ENCODE results near the gene PROSER3. TPM values are rescaled to one million over a fixed set of nuclear protein-coding genes. Genes with fewer than 3 reads are reported as not detected.
"Not testable (repeated sequence)": the region's sequence is repeated elsewhere in the genome, so short reads cannot be mapped to it uniquely, and the experiment has no call there.

Gene PROSER3
- total RNA-seq, 2 experiments from 2014 or later = 39.8 to 62.8 TPM

GRCh38 chr19:35756377-35757230 is 1.4 kb upstream of the PROSER3 start, which contains the start of gene HSPB6:
Gene HSPB6 (minus strand): TSS chr19:35757029. CDS start chr19:35757008, 21 bp downstream.
- Mint-ChIP-seq H3K9me3 (ENCODE audit: low read depth) (no peaks in the 10 kb centered on the region), H3K4me1 (peaks cover 29% of the 10 kb centered on the region), H3K27me3 (peaks cover 4% of the 10 kb centered on the region), H3K4me3 (peak within 1 kb of the TSS; percentile 85), H3K27ac (peak within 1 kb of the TSS; percentile 91), H3K36me3 (ENCODE audit: low read depth) (peaks cover 24% of the 10 kb centered on the region)
- DNase-seq = no peak
- no peak for ATAC-seq
- ChIA-PET POLR2A (interaction anchor here (1.0 to 1.3 kb wide), 2 partner anchors 8 to 43 kb away, joined by 3 to 5 read pairs; partner anchors contain the start of gene LIN37), CTCF (interaction anchor here (0.6 to 1.6 kb wide), 3 partner anchors 8 to 16 kb away, joined by 3 to 5 read pairs (median 3); partner anchors contain the start of genes IGFLR1 and LIN37)
- intact Hi-C loops (cut with DNase I, micrococcal nuclease) = loop anchor here in 1 of 2 experiments (1.0 kb wide), 1 partner anchor 14 kb away; the partner anchor contains the start of gene IGFLR1

GRCh38 chr19:35757231-35757748 is 686 bp upstream of the PROSER3 start:
- Mint-ChIP-seq H3K27me3 (peaks cover 4% of the 10 kb centered on the region), H3K36me3 (ENCODE audit: low read depth) (peaks cover 29% of the 10 kb centered on the region), H3K27ac (peak overlapping the region; percentile 91), H3K4me3 (peak overlapping the region; percentile 85), H3K9me3 (ENCODE audit: low read depth) (no peaks in the 10 kb centered on the region), H3K4me1 (peaks cover 29% of the 10 kb centered on the region)
- peak; percentile 70 for DNase-seq
- ChIA-PET CTCF (interaction anchor here (1.1 to 1.6 kb wide), 2 partner anchors 9 to 15 kb away, joined by 3 to 5 read pairs; partner anchors contain the start of genes IGFLR1 and LIN37), POLR2A (interaction anchor here (1.0 to 1.3 kb wide), 2 partner anchors 9 to 44 kb away, joined by 3 to 5 read pairs; partner anchors contain the start of gene LIN37)
- intact Hi-C loops (cut with DNase I, micrococcal nuclease) = loop anchor here in 1 of 2 experiments (1.0 kb wide), 1 partner anchor 15 kb away; the partner anchor contains the start of gene IGFLR1
- ATAC-seq = peak; percentile 12

- no peak for DNase-seq
- peaks cover 4% of the 10 kb centered on the region for H3K27me3 Mint-ChIP-seq
- peaks cover 28% of the 10 kb centered on the region for H3K36me3 Mint-ChIP-seq (ENCODE audit: low read depth)
- no peaks in the 10 kb centered on the region for H3K9me3 Mint-ChIP-seq (ENCODE audit: low read depth)
- ATAC-seq = no peak
- peaks cover 29% of the 10 kb centered on the region for H3K4me1 Mint-ChIP-seq
- peak overlapping the region; percentile 85 for H3K4me3 Mint-ChIP-seq
- H3K27ac Mint-ChIP-seq = no peak overlapping the region
- CTCF ChIA-PET = no interaction called here
- POLR2A ChIA-PET = no interaction called here
- intact Hi-C loops (cut with DNase I, micrococcal nuclease) = loop anchor here in 1 of 2 experiments (2.0 kb wide), 1 partner anchor 15 kb away; the partner anchor contains the start of gene ARHGAP33
These were observed 1.7 kb downstream of the PROSER3 start for GRCh38 chr19:35759697-35760096.

GRCh38 chr19:35760711-35761349 is 2.9 kb downstream of the PROSER3 start:
- intact Hi-C loops (cut with DNase I, micrococcal nuclease) = no loop called here
- Mint-ChIP-seq H3K27ac (no peak overlapping the region), H3K36me3 (ENCODE audit: low read depth) (peaks cover 33% of the 10 kb centered on the region), H3K4me3 (no peak overlapping the region), H3K4me1 (peaks cover 27% of the 10 kb centered on the region), H3K27me3 (peaks cover 4% of the 10 kb centered on the region), H3K9me3 (ENCODE audit: low read depth) (no peaks in the 10 kb centered on the region)
- no peak for DNase-seq
- CTCF ChIA-PET = no interaction called here
- POLR2A ChIA-PET = no interaction called here
- no peak for ATAC-seq

GRCh38 chr19:35764432-35765315 is 6.7 kb downstream of the PROSER3 start:
- POLR2A ChIA-PET = interaction anchor here (0.6 kb wide), 1 partner anchor 117 kb away, joined by 4 read pairs; the partner anchor contains the start of gene COX6B1
- CTCF ChIA-PET = interaction anchor here (0.5 kb wide), 1 partner anchor 45 kb away, joined by 3 read pairs; no protein-coding TSS in a partner anchor

DNA sequence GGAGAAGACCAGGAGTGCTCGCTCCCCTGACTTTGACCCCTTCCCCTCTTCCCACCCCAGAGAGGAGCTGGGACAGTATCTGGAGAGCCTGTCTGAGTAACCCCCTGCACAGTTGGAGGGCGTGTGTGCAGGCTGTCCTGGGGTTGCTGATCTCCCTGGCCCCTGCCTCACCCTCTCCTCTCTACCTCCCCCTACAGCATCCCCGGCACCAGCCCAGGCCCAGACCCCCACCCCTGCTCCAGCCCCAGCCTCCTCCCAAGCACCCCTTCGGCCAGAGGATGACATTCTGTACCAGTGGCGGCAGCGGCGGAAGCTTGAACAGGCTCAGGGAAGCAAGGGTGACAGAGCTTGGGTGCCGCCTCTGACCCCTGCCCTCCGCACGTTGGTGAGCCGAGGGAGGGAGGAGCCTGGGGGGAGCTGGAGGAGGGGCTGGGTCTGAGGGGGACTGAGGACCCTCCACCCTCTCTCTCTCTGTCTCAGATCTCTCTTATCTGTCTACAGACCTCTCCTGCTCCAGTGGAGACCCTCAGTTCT is 8.7 kb downstream of the PROSER3 start:
- no peak for ATAC-seq
- DNase-seq = no peak
- intact Hi-C loops (cut with DNase I, micrococcal nuclease) = no loop called here
- Mint-ChIP-seq H3K4me3 (no peak overlapping the region), H3K9me3 (ENCODE audit: low read depth) (no peaks in the 10 kb centered on the region), H3K4me1 (no peaks in the 10 kb centered on the region), H3K27ac (no peak overlapping the region), H3K27me3 (no peaks in the 10 kb centered on the region), H3K36me3 (ENCODE audit: low read depth) (peaks cover 23% of the 10 kb centered on the region)
- CTCF ChIA-PET = no interaction called here
- POLR2A ChIA-PET = no interaction called here

More at GRCh38 chr19:35764432-35765315, 6.7 kb downstream of the PROSER3 start:
- H3K27ac Mint-ChIP-seq = no peak overlapping the region
- peaks cover 4% of the 10 kb centered on the region for H3K4me1 Mint-ChIP-seq
- H3K9me3 Mint-ChIP-seq (ENCODE audit: low read depth) = no peaks in the 10 kb centered on the region
- no peaks in the 10 kb centered on the region for H3K27me3 Mint-ChIP-seq
- DNase-seq = no peak
- H3K36me3 Mint-ChIP-seq (ENCODE audit: low read depth) = peaks cover 36% of the 10 kb centered on the region
- ATAC-seq = no peak
- no peak overlapping the region for H3K4me3 Mint-ChIP-seq
- intact Hi-C loops (cut with DNase I, micrococcal nuclease) = no loop called here

DNA sequence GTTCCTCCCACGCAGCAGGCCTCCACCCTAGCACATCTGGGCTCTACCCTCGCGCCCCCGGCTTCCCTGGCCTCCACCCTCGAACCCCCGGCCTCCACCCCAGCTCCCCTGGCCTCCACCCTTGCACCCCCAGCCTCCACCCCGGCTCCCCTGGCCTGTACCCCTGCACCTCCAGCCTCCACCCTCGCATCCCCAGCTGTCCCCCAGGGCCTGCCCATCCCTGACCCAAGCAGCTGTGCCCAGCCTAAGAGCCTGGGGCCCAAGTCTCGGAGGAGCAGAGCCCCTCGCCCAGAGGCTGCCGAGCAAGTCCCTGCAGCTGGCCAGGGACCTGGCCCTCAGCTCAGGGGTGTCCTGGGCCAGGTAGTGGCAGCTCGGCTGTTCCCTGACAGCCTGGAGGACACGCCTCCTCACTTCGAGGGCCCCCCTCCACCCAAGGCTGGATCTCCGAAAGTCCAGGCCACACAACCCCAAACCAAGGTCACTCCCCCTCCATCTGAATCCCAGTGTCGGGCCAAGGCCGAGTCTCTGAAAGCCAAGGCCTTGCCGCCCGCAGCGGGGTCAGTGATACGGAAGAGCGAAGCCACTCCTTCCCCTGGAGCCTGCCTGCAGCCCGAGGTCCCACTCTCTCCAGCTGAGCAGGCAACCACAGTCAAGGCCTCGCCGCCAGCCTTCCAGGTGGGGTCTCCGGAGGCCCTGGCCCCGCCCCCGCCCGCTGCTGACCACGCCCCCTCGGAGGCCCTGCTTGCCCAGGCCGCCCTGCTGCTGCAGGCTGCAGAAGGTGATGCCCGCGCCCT is 9.5 kb downstream of the PROSER3 start:
- intact Hi-C loops (cut with DNase I, micrococcal nuclease) = no loop called here
- Mint-ChIP-seq H3K27me3 (no peaks in the 10 kb centered on the region), H3K4me3 (no peak overlapping the region), H3K36me3 (ENCODE audit: low read depth) (peaks cover 18% of the 10 kb centered on the region), H3K27ac (no peak overlapping the region), H3K4me1 (no peaks in the 10 kb centered on the region), H3K9me3 (ENCODE audit: low read depth) (no peaks in the 10 kb centered on the region)
- DNase-seq (no peak), ATAC-seq (no peak)
- POLR2A ChIA-PET = no interaction called here
- CTCF ChIA-PET = no interaction called here

DNA sequence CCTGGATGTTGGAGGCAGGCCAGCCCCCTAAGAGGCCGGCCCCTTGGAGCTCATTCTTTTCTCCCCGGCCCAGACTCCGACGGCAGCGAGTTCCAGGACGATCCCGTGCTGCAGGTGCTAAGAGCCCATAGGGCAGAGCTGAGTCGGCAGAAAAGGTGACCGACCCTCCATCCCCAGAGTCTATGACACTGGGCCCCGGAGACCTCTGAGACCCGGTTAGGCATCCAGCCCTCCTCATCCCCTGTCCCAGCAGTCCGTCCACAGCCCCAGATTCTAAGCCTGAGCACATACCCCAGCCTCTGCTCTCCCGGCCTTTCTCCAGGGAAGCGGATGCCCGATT is 10.1 kb downstream of the PROSER3 start:
- Mint-ChIP-seq H3K4me1 (no peaks in the 10 kb centered on the region), H3K27ac (no peak overlapping the region), H3K9me3 (ENCODE audit: low read depth) (no peaks in the 10 kb centered on the region), H3K4me3 (no peak overlapping the region), H3K36me3 (ENCODE audit: low read depth) (peaks cover 18% of the 10 kb centered on the region), H3K27me3 (no peaks in the 10 kb centered on the region)
- ChIA-PET CTCF (no interaction called here), POLR2A (no interaction called here)
- ATAC-seq (no peak), DNase-seq (no peak)
- intact Hi-C loops (cut with DNase I, micrococcal nuclease) = no loop called here

- DNase-seq; intact Hi-C loops (cut with DNase I, micrococcal nuclease); H3K9me3 Mint-ChIP-seq (ENCODE audit: low read depth); H3K27me3 Mint-ChIP-seq; POLR2A ChIA-PET; ATAC-seq; CTCF ChIA-PET; H3K4me3 Mint-ChIP-seq; H3K27ac Mint-ChIP-seq; H3K36me3 Mint-ChIP-seq (ENCODE audit: low read depth): not testable (repeated sequence)
- H3K4me1 Mint-ChIP-seq = peaks cover 12% of the 10 kb centered on the region
These were observed 14.4 kb downstream of the PROSER3 start for GRCh38 chr19:35772362-35772761.
